ENCODE results near the gene CDH24. TPM values are rescaled to one million over a fixed set of nuclear protein-coding genes. Genes with fewer than 3 reads are reported as not detected.

Gene CDH24
- total and polyA plus RNA-seq, 2 of the 13 experiments (the other 11 are each of a cell fraction or from before 2014, with no cell fraction given) = 0.69 to 0.99 TPM

DNA sequence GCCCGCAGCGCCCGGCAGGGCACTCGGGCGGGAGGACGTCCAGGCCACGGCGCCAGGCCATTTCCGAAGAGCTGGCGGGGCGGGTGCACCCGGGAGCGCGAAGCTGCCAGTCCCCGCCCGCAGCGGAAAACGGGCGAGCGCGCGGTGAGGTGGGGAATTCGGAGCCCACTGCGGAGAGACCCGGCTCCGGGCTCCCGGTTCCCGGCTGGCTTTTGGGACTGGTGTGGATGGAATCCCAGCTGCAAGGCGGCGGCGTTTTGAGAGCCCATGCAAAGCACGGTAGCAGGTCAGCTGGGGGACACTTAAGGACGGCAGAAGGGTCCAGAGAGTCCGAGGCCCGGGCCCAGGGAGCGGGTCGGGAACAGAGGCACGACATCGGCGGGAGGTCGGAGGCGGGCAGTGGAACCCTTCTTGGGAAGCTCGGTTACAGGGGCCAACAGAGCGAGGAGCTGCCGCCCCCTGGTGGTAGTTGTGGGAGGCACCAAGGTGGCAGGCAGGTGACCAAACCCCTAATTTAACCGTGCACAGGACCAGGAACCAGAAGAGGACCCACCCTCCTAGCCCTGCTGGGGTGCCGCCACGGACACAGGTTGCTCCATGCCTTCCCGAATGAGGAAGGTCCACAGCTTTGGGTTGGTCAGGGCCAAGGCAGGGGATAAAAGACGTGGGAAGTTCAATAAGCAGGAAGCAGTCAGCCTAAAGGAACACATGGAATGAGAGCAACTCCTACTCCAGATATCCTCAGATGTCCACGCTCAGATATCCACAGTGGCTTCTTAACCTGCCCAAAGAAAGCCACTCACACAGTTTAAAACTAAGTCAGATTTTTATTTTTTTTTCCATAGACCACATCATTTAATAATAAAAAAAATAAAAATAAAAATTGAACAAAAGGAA, 685 bp upstream of the CDH24 start (continued):
- TF ChIP-seq, protein P1, sequence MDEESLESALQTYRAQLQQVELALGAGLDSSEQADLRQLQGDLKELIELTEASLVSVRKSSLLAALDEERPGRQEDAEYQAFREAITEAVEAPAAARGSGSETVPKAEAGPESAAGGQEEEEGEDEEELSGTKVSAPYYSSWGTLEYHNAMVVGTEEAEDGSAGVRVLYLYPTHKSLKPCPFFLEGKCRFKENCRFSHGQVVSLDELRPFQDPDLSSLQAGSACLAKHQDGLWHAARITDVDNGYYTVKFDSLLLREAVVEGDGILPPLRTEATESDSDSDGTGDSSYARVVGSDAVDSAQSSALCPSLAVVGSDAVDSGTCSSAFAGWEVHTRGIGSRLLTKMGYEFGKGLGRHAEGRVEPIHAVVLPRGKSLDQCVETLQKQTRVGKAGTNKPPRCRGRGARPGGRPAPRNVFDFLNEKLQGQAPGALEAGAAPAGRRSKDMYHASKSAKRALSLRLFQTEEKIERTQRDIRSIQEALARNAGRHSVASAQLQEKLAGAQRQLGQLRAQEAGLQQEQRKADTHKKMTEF (CRISPR knock-in tag; IDR thresholded peaks at IDR 0.05) = peak; percentile 94
- TF ChIP-seq, protein P2, sequence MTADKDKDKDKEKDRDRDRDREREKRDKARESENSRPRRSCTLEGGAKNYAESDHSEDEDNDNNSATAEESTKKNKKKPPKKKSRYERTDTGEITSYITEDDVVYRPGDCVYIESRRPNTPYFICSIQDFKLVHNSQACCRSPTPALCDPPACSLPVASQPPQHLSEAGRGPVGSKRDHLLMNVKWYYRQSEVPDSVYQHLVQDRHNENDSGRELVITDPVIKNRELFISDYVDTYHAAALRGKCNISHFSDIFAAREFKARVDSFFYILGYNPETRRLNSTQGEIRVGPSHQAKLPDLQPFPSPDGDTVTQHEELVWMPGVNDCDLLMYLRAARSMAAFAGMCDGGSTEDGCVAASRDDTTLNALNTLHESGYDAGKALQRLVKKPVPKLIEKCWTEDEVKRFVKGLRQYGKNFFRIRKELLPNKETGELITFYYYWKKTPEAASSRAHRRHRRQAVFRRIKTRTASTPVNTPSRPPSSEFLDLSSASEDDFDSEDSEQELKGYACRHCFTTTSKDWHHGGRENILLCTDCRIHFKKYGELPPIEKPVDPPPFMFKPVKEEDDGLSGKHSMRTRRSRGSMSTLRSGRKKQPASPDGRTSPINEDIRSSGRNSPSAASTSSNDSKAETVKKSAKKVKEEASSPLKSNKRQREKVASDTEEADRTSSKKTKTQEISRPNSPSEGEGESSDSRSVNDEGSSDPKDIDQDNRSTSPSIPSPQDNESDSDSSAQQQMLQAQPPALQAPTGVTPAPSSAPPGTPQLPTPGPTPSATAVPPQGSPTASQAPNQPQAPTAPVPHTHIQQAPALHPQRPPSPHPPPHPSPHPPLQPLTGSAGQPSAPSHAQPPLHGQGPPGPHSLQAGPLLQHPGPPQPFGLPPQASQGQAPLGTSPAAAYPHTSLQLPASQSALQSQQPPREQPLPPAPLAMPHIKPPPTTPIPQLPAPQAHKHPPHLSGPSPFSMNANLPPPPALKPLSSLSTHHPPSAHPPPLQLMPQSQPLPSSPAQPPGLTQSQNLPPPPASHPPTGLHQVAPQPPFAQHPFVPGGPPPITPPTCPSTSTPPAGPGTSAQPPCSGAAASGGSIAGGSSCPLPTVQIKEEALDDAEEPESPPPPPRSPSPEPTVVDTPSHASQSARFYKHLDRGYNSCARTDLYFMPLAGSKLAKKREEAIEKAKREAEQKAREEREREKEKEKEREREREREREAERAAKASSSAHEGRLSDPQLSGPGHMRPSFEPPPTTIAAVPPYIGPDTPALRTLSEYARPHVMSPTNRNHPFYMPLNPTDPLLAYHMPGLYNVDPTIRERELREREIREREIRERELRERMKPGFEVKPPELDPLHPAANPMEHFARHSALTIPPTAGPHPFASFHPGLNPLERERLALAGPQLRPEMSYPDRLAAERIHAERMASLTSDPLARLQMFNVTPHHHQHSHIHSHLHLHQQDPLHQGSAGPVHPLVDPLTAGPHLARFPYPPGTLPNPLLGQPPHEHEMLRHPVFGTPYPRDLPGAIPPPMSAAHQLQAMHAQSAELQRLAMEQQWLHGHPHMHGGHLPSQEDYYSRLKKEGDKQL (CRISPR knock-in tag; IDR thresholded peaks at IDR 0.05; ENCODE audit: low read depth) = 0 out of 2 replicates have a peak, but pooled peaks have one; percentile 33
- TF ChIP-seq ZNF629 (CRISPR knock-in tag; conservative IDR thresholded peaks at IDR 0.05) (no peak), ZSCAN29 (CRISPR knock-in tag; conservative IDR thresholded peaks at IDR 0.05) (peak; percentile 88), ZZZ3 (CRISPR knock-in tag; IDR thresholded peaks at IDR 0.05; ENCODE audit: borderline replicate concordance) (no peak), ZFY (CRISPR knock-in tag; IDR thresholded peaks at IDR 0.05) (peak; percentile 54; the same call in 1 of the 2 replicates), ZNF773 (CRISPR knock-in tag; IDR thresholded peaks at IDR 0.05; ENCODE audit: borderline replicate concordance) (0 out of 2 replicates have a peak, but pooled peaks have one; percentile 9), CREB1 (IDR thresholded peaks at IDR 0.05) (no peak), CREB1 (CRISPR knock-in tag; IDR thresholded peaks at IDR 0.05) (no peak), FOXK1 (CRISPR knock-in tag; IDR thresholded peaks at IDR 0.05; ENCODE audit: borderline replicate concordance, low read depth) (peak; percentile 60; the same call in 1 of the 2 replicates), KMT2A (CRISPR knock-in tag; IDR thresholded peaks at IDR 0.05) (peak; percentile 89)
- TF ChIP-seq, protein P3, sequence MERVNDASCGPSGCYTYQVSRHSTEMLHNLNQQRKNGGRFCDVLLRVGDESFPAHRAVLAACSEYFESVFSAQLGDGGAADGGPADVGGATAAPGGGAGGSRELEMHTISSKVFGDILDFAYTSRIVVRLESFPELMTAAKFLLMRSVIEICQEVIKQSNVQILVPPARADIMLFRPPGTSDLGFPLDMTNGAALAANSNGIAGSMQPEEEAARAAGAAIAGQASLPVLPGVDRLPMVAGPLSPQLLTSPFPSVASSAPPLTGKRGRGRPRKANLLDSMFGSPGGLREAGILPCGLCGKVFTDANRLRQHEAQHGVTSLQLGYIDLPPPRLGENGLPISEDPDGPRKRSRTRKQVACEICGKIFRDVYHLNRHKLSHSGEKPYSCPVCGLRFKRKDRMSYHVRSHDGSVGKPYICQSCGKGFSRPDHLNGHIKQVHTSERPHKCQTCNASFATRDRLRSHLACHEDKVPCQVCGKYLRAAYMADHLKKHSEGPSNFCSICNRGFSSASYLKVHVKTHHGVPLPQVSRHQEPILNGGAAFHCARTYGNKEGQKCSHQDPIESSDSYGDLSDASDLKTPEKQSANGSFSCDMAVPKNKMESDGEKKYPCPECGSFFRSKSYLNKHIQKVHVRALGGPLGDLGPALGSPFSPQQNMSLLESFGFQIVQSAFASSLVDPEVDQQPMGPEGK (CRISPR knock-in tag; IDR thresholded peaks at IDR 0.05) = peak; percentile 64
- TF ChIP-seq, protein P4, sequence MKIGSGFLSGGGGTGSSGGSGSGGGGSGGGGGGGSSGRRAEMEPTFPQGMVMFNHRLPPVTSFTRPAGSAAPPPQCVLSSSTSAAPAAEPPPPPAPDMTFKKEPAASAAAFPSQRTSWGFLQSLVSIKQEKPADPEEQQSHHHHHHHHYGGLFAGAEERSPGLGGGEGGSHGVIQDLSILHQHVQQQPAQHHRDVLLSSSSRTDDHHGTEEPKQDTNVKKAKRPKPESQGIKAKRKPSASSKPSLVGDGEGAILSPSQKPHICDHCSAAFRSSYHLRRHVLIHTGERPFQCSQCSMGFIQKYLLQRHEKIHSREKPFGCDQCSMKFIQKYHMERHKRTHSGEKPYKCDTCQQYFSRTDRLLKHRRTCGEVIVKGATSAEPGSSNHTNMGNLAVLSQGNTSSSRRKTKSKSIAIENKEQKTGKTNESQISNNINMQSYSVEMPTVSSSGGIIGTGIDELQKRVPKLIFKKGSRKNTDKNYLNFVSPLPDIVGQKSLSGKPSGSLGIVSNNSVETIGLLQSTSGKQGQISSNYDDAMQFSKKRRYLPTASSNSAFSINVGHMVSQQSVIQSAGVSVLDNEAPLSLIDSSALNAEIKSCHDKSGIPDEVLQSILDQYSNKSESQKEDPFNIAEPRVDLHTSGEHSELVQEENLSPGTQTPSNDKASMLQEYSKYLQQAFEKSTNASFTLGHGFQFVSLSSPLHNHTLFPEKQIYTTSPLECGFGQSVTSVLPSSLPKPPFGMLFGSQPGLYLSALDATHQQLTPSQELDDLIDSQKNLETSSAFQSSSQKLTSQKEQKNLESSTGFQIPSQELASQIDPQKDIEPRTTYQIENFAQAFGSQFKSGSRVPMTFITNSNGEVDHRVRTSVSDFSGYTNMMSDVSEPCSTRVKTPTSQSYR (CRISPR knock-in tag; IDR thresholded peaks at IDR 0.05; ENCODE audit: borderline replicate concordance) = no peak
- TF ChIP-seq, protein P5, sequence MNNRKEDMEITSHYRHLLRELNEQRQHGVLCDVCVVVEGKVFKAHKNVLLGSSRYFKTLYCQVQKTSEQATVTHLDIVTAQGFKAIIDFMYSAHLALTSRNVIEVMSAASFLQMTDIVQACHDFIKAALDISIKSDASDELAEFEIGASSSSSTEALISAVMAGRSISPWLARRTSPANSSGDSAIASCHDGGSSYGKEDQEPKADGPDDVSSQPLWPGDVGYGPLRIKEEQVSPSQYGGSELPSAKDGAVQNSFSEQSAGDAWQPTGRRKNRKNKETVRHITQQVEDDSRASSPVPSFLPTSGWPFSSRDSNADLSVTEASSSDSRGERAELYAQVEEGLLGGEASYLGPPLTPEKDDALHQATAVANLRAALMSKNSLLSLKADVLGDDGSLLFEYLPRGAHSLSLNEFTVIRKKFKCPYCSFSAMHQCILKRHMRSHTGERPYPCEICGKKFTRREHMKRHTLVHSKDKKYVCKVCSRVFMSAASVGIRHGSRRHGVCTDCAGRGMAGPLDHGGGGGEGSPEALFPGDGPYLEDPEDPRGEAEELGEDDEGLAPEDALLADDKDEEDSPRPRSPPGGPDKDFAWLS (CRISPR knock-in tag; IDR thresholded peaks at IDR 0.05; ENCODE audit: borderline replicate concordance) = no peak
